ENCODE data around the gene HBG2. TPM values are rescaled to one million over a fixed set of nuclear protein-coding genes. Genes with fewer than 3 reads are reported as not detected.

Gene HBG2
- total and polyA plus RNA-seq, 10 of the 15 experiments (the other 5 are each of a cell fraction or from before 2014, with no cell fraction given), result 1.1 to 8.3 (median 2.9) TPM; not detected in 5

GRCh38 chr11:5298451-5298850 is 43.9 kb upstream of the HBG2 start (continued):
- TF ChIP-seq ZBTB11 (CRISPR knock-in tag; IDR thresholded peaks at IDR 0.05), result no peak
- TF ChIP-seq SP1 (IDR thresholded peaks at IDR 0.05; ENCODE audit: low read depth, low read length), result no peak
- no peak for TF ChIP-seq SREBF1 (IDR thresholded peaks at IDR 0.05; ENCODE audit: low read length)
- TF ChIP-seq CBFB (IDR thresholded peaks at IDR 0.05; ENCODE audit: low read depth), result no peak
- TF ChIP-seq TCF3 (IDR thresholded peaks at IDR 0.05; ENCODE audit: borderline replicate concordance, insufficient read depth, low read depth, low read length), result no peak
- TF ChIP-seq NFIC (IDR thresholded peaks at IDR 0.05; ENCODE audit: low read depth, low read length), result no peak
- TF ChIP-seq TCF12 (IDR thresholded peaks at IDR 0.05; ENCODE audit: low read depth, low read length), result no peak
- no peak for TF ChIP-seq MXI1 (IDR thresholded peaks at IDR 0.05; ENCODE audit: low read depth, low read length)

GRCh38 chr11:5297721-5298323 is 43.2 kb upstream of the HBG2 start:
- no TSS peak for BruUV-seq (replicated peaks)
- no peak overlapping the region for H3K4me3 ChIP-seq
- H3K36me3 ChIP-seq (ENCODE audit: control insufficient read depth in 2 of 2, insufficient read depth in 2 of 2, low read length in 1 of 2), result no peaks in the 10 kb centered on the region
- no peak overlapping the region for H3K4me2 ChIP-seq (ENCODE audit: control insufficient read depth, insufficient read depth)
- SMC1A ChIA-PET (ENCODE audit: uncharacterized antibody, unreplicated experiment), result interaction anchor here (0.6 kb wide), 1 partner anchor 29 kb away, joined by 3 read pairs; no protein-coding TSS in a partner anchor
- RAD21 ChIA-PET (ENCODE audit: unreplicated experiment), result no interaction called here
- no peaks in the 10 kb centered on the region for H3K79me2 ChIP-seq (ENCODE audit: control insufficient read depth, insufficient read depth, low read length)
- 11% methylated on average over 4 of the region's 4 CpGs for WGBS (ENCODE audit: insufficient coverage, insufficient replicate concordance, low lambda C conversion rate, missing lambda C conversion rate)
- H2AFZ ChIP-seq (ENCODE audit: control insufficient read depth, low read depth, low read length), result no peak overlapping the region
- no peaks in the 10 kb centered on the region for H3K27me3 ChIP-seq (replicated peaks in 1 of 2; ENCODE audit: control insufficient read depth in 2 of 2, insufficient read depth in 2 of 2, low read length in 1 of 2)
- POLR2A ChIA-PET, result no interaction called here
- no peaks in the 10 kb centered on the region for H3K4me1 ChIP-seq (ENCODE audit: control insufficient read depth, insufficient read depth, low read length)
- H3K9me3 ChIP-seq (replicated peaks; ENCODE audit: control insufficient read depth, insufficient read depth, low read length), result no peaks in the 10 kb centered on the region
- no peak overlapping the region for H3K9ac ChIP-seq (ENCODE audit: control insufficient read depth, insufficient read depth, low read length)
- FAIRE-seq (no peak), ATAC-seq (no peak), DNase-seq (ENCODE audit: low read depth, low spot score) (no peak)
- no peak overlapping the region for H3K27ac ChIP-seq (ENCODE audit: control insufficient read depth, insufficient read depth)
- no peaks in the 10 kb centered on the region for H4K20me1 ChIP-seq (ENCODE audit: control insufficient read depth, insufficient read depth)
- in situ Hi-C loops (cut with MboI) (no loop called here), intact Hi-C loops (cut with micrococcal nuclease; ENCODE audit: unreplicated experiment) (no loop called here)
- CTCF ChIA-PET, result no interaction called here
- no peak for TF ChIP-seq SRF (IDR thresholded peaks at IDR 0.05; ENCODE audit: low read depth in 2 of 2, low read length in 2 of 2)
- no peak for TF ChIP-seq EGR1 (IDR thresholded peaks at IDR 0.05; ENCODE audit: borderline replicate concordance in 1 of 2, low read depth in 2 of 2, low read length in 2 of 2)
- no peak for TF ChIP-seq ZZZ3 (IDR thresholded peaks at IDR 0.05; ENCODE audit: control insufficient read depth, insufficient read length, low read depth)
- TF ChIP-seq NR2C2 (IDR thresholded peaks at IDR 0.05; ENCODE audit: borderline replicate concordance, control insufficient read depth, insufficient read length, low read depth), result no peak
- TF ChIP-seq POU2F2 (IDR thresholded peaks at IDR 0.05; ENCODE audit: borderline replicate concordance, low read depth, low read length), result no peak
- no peak for TF ChIP-seq PML (IDR thresholded peaks at IDR 0.05; ENCODE audit: low read length)
- no peak for TF ChIP-seq CBX3 (IDR thresholded peaks at IDR 0.05; ENCODE audit: borderline replicate concordance, low read depth)
- no peak for TF ChIP-seq NFYB (IDR thresholded peaks at IDR 0.05; ENCODE audit: insufficient read depth, low read depth, low read length)
- TF ChIP-seq EED (IDR thresholded peaks at IDR 0.05; ENCODE audit: low read depth), result no peak
- TF ChIP-seq CBX5 (IDR thresholded peaks at IDR 0.05; ENCODE audit: low read depth), result no peak
- TF ChIP-seq SREBF1 (IDR thresholded peaks at IDR 0.05; ENCODE audit: low read length), result no peak
- TF ChIP-seq ELK1 (IDR thresholded peaks at IDR 0.05; ENCODE audit: low read depth, low read length), result no peak

Data from GM12878 (cell line).